NOMO-1 treated with dmso at 0.1 percent for 144 hours (cell line): ENCODE results near the gene SCAMP5.
A peak's percentile ranks its signal among the peaks of the same experiment; 100 is the strongest.

Source experiments
- DNase-seq: peaks from one replicate; lab custom pipeline; 2025; ENCODE audit not compliant: unreplicated experiment; lab: John Stamatoyannopoulos, UW

SCAMP5 gene

GRCh38 chr15:74976159-74976558 is 19.2 kb upstream of the SCAMP5 start:
- DNase-seq = no peak

DNA sequence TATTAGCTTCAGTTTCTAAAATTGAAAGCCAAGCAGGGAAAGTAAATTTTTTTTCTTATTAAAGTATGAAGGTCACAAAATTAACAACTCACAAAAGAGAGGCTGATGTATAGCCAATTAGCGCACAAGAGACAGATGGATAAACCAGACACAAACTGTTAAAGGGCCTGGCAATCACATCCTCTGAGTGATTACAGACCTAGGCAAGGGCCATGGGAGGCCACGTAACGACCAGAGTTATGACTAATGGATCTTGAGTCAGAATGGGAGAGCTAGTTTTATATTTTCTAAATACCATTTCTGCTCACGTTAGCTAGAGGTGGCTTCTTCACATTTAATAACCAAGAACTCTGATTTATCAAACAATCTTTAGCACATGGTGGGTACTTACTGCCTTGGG is 17.8 kb upstream of the SCAMP5 start:
- no peak for DNase-seq

DNA sequence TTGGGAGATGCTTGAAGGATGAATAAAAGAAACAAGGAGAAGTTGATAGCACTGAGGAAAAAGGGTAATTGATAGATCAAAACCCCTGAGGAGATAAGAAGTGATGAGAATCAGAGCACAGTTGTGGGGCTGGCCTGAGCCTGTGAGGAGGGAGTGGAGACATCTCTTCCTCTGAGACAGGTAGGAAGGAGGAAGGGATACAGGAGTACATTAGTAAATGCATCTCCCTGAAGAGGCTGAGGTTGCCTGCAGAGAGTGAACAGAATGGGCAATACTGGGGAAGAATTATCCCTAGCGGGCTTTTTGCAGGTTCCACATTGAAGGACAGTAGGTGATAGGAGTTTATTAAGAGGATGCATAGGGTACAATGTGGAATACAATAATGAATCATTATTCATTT is 17.3 kb upstream of the SCAMP5 start:
- no peak for DNase-seq

DNA sequence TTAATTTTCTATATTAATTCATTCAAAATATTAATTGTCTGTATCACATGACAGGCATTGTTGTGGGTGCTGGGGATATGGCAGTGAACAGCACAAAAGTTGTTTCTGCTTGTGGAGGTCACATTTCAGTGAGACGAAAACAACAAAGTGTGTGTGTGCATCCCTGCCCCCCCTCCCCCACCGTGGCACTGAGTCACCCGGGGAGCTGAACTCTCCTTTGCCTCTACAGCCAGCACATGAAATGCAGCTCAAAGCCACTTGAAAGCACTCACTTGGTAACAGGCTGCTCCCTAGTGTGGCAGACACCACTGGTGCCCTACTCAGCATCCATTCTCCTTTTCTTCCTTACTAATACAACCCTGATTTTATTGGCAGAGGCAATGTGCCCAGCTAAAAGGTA is 16.9 kb upstream of the SCAMP5 start:
- no peak for DNase-seq

DNA sequence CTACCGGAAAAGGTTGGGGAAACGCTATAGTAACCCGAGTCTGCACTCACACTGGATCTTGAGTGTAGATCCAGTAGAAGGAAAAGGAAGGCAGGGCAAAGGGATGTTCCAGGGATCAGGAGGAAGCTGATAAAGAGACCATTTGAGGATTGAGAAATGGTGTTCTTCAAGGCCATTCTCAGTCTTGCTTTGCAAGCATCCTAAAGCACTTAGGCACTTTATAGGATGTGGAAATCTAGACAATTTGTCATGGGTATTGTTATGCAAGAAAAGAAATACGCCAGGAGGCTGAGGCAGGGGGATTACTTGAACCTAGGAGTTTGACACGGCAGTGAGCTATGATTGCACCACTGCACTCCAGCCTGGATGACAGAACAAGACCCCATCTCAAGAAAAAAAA is 13.2 kb upstream of the SCAMP5 start:
- no peak for DNase-seq

- peak; percentile 22 for DNase-seq
These were observed 11.6 kb upstream of the SCAMP5 start for GRCh38 chr15:74983725-74984231.

- no peak for DNase-seq
These were observed 7.2 kb upstream of the SCAMP5 start for GRCh38 chr15:74988007-74988800.

GRCh38 chr15:74989527-74989926 is 5.8 kb upstream of the SCAMP5 start:
- no peak for DNase-seq

GRCh38 chr15:74992619-74993018 is 2.7 kb upstream of the SCAMP5 start:
- DNase-seq = no peak

DNA sequence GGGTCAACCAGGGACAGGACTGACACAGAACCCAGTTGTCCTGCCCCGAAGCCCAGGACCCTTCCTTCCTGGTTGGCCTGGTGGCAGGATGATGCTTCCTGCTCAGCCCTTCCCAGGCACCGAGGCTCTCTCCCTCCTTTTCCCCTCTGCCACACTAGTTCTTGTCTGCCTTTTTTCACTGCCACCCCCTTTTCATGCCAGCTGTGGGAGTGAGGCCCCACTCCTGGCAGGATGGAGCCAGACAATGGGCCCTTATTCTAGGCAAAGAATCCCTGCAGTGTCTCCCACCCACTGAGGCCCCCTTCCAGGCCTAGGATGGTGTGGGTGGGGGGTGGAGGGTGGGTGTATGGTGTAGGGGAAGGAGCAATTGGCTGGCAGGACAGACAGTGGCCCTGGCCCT is 1.1 kb upstream of the SCAMP5 start:
- no peak for DNase-seq

DNA sequence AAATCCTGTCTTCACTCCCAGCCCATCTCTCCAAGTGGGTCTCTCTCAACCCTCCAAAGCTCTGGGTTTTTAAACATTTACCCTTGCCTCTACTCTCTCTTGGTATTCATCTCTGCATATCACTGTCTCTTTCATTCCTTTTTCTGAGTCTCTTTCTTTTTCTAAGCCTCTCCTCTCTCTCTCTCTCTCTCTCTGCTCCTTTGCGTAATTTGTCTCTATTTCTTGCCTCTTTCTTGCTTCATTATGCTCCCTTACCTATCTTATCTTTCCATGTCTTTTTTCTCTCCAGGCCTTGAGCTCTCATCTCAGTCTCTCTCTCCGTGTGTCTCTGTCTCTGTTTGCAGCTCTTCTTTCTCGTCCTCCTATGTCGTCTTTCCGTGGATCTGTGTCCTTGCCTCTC is 678 bp upstream of the SCAMP5 start:
- no peak for DNase-seq

- DNase-seq = no peak
These were observed 709 bp downstream of the SCAMP5 start for GRCh38 chr15:74995779-74996765.

- no peak for DNase-seq
These were observed 1.8 kb downstream of the SCAMP5 start for GRCh38 chr15:74997141-74997540.

DNA sequence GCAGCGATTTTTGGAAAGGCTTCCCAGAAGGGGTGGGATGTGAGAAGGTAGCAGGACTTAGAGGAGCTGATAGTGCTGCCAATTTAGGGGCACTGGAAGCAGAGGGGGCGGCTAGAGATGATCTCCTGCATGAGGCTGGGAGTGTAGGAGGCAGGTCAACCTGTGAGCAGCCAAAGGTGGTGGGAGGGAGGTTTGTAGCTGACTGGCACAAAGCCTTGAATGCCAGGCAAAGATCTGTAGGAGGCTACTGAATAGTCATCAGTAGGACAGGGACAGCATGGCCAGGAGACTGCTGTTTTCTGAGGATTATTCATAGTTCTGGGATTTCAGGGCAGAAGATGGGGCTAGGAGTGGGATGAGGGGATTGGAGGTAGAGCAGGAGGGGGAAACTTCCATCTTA is 2.2 kb downstream of the SCAMP5 start:
- DNase-seq = no peak

- no peak for DNase-seq
These were observed 5.9 kb downstream of the SCAMP5 start for GRCh38 chr15:75001310-75001709.

- no peak for DNase-seq
These were observed 7.0 kb downstream of the SCAMP5 start for GRCh38 chr15:75002398-75002797.

DNA sequence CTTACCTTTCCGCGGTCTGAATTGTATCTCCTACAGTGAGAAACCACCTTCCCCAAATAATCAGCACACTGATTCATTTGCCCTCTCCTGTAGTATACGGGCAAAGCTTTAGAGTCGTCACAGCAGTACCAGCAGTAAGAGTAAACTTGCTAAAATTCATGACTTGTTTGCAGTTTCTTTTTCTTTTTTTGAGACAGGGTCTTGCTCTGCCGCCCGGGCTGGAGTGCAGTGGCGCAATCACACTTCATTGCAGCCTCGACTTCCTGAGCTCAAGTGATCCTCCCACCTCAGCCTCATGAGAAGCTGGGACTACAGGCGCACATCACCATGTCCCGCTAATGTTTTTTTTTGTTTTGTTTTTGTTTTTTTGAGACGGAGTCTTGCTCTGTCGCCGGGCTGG is 11.9 kb downstream of the SCAMP5 start:
- DNase-seq = no peak

DNA sequence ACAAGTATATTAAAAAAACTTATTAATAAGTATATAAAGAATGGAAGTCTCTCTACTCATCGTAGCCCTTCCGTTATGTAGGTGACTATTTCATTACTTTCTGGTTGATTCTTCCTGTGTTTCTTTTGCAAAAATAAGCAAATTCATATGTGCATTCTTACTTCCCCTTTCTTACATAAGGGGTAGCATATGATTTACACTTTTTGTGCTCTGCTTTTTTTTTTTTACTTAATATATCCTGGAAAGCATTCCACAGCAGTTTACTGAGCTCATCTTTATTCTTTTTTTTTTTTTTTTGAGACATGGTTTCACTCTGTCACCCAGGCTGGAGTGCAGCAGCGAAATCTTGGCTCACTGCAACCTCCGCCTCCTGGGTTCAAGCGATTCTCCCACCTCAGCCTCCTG is 12.9 kb downstream of the SCAMP5 start:
- DNase-seq = peak; percentile 16

GRCh38 chr15:75008629-75009326 is 13.4 kb downstream of the SCAMP5 start:
- DNase-seq = peak; percentile 54

DNA sequence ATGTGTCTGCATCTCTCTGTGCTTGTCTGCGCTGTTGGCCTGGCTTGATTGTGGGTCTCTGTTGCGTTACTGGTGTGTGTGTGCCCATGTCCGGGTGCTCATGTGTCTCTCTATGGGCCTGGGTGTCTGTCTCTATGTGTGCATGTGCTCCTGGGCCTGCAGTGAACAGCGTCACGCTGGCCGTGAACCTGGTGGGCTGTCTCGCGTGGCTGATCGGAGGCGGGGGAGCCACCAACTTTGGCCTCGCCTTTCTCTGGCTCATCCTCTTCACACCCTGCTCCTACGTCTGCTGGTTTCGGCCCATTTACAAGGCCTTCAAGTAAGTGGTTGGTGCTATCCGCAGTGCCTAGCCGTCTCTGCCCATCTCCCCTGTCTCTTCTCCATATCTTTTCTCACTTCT is 21.1 kb downstream of the SCAMP5 start:
- no peak for DNase-seq

- no peak for DNase-seq
These were observed 24.6 kb downstream of the SCAMP5 start for GRCh38 chr15:75019916-75020315.
